ENCODE measurements around the gene VWF. TPM values are rescaled to one million over a fixed set of nuclear protein-coding genes. Genes with fewer than 3 reads are reported as not detected.
A peak's percentile ranks its signal among the peaks of the same experiment; 100 is the strongest.

The VWF gene
- polyA plus RNA-seq, 4 donors: 10.1 to 16.9 (median 13.2) TPM

GRCh38 chr12:5923751-5924150 is 200.7 kb downstream of the VWF start:
- no peak for DNase-seq (ENCODE audit: low read depth in 4 of 4, low spot score in 3 of 4)

- DNase-seq (ENCODE audit: low read depth in 4 of 4, low spot score in 3 of 4): no peak
Observed at GRCh38 chr12:5923043-5923605, 201.3 kb downstream of the VWF start.

- no peak for DNase-seq (ENCODE audit: low read depth in 4 of 4, low spot score in 3 of 4)
Observed at GRCh38 chr12:5921966-5922899, 202.2 kb downstream of the VWF start.

GRCh38 chr12:5921027-5921909 is 203.2 kb downstream of the VWF start:
- DNase-seq (ENCODE audit: low read depth in 4 of 4, low spot score in 3 of 4): no peak

GRCh38 chr12:5916785-5917290 is 207.6 kb downstream of the VWF start:
- DNase-seq (ENCODE audit: low read depth in 4 of 4, low spot score in 3 of 4): no peak

- no peak for DNase-seq (ENCODE audit: low read depth in 4 of 4, low spot score in 3 of 4)
Observed at GRCh38 chr12:5915511-5915910, 209.0 kb downstream of the VWF start.

GRCh38 chr12:5914387-5915149 is 209.9 kb downstream of the VWF start:
- DNase-seq (ENCODE audit: low read depth in 4 of 4, low spot score in 3 of 4): no peak

- DNase-seq (ENCODE audit: low read depth in 4 of 4, low spot score in 3 of 4): no peak
Observed at GRCh38 chr12:5913387-5913786, 211.1 kb downstream of the VWF start.

GRCh38 chr12:5912437-5913334 is 211.8 kb downstream of the VWF start:
- DNase-seq (ENCODE audit: low read depth in 4 of 4, low spot score in 3 of 4): no peak

- DNase-seq (ENCODE audit: low read depth in 4 of 4, low spot score in 3 of 4): no peak
Observed at GRCh38 chr12:5912011-5912410, 212.5 kb downstream of the VWF start.

GRCh38 chr12:5910790-5911548 is 213.5 kb downstream of the VWF start:
- DNase-seq (ENCODE audit: low read depth in 4 of 4, low spot score in 3 of 4): no peak

GRCh38 chr12:5909560-5909959 is 214.9 kb downstream of the VWF start:
- DNase-seq (ENCODE audit: low read depth in 4 of 4, low spot score in 3 of 4): no peak

- no peak for DNase-seq (ENCODE audit: low read depth in 4 of 4, low spot score in 3 of 4)
Observed at GRCh38 chr12:5908251-5908650, 216.2 kb downstream of the VWF start.

GRCh38 chr12:5907807-5908206 is 216.7 kb downstream of the VWF start:
- peak in 3 of 4 donors; percentile 22 to 38 (median 27) for DNase-seq (ENCODE audit: low read depth in 4 of 4, low spot score in 3 of 4)

- no peak for DNase-seq (ENCODE audit: low read depth in 4 of 4, low spot score in 3 of 4)
Observed at GRCh38 chr12:5905757-5906156, 218.7 kb downstream of the VWF start.

- DNase-seq (ENCODE audit: low read depth in 4 of 4, low spot score in 3 of 4): no peak
Observed at GRCh38 chr12:5904969-5905368, 219.5 kb downstream of the VWF start.

GRCh38 chr12:5904441-5904840 is 220.0 kb downstream of the VWF start:
- DNase-seq (ENCODE audit: low read depth in 4 of 4, low spot score in 3 of 4): no peak

- DNase-seq (ENCODE audit: low read depth in 4 of 4, low spot score in 3 of 4): no peak
Observed at GRCh38 chr12:5902736-5903135, 221.7 kb downstream of the VWF start.
